ENCODE results near the gene HADHA.

GRCh38 chr2:26161926-26162325 lies 82.5 kb downstream of the HADHA start:
- TF ChIP-seq, protein P1, sequence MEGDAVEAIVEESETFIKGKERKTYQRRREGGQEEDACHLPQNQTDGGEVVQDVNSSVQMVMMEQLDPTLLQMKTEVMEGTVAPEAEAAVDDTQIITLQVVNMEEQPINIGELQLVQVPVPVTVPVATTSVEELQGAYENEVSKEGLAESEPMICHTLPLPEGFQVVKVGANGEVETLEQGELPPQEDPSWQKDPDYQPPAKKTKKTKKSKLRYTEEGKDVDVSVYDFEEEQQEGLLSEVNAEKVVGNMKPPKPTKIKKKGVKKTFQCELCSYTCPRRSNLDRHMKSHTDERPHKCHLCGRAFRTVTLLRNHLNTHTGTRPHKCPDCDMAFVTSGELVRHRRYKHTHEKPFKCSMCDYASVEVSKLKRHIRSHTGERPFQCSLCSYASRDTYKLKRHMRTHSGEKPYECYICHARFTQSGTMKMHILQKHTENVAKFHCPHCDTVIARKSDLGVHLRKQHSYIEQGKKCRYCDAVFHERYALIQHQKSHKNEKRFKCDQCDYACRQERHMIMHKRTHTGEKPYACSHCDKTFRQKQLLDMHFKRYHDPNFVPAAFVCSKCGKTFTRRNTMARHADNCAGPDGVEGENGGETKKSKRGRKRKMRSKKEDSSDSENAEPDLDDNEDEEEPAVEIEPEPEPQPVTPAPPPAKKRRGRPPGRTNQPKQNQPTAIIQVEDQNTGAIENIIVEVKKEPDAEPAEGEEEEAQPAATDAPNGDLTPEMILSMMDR (IDR thresholded peaks at IDR 0.05): no peak
- no peak for TF ChIP-seq EZH2 (IDR thresholded peaks at IDR 0.05; ENCODE audit: borderline replicate concordance, insufficient read depth, low read depth, low read length, poor library complexity, severe bottlenecking)
